GM20431 (cell line): ENCODE measurements around the gene HBE1.

Source experiments
- in situ Hi-C: fragments of 300-500 bp; cut with MseI, MboI; formaldehyde crosslinking; loops from one replicate; pipeline ENCODE4 v1.15.0; 2020; ENCODE audit warnings: low sequenced_read_pairs; ENCODE audit not compliant: unreplicated experiment

The HBE1 gene

DNA sequence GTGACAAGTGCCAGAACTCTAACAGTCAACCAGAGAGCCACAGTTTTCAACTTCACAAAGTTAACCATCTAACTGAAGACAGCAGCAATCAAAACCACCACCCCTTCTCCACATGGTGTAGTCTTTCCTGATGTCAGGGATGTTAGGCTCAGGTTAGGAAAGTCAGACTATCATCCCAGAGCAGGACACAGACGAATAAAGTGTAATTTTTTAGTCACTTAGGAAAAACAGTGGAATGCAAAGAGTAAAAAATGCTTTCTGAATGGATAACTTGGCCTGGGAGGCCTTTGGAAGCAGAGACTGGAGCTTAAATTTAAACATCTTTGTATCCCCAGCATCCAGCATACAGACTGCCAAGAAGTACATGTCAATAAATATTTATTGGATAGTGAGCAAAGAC is 16.6 kb upstream of the HBE1 start:
- in situ Hi-C loops, result no loop called here

DNA sequence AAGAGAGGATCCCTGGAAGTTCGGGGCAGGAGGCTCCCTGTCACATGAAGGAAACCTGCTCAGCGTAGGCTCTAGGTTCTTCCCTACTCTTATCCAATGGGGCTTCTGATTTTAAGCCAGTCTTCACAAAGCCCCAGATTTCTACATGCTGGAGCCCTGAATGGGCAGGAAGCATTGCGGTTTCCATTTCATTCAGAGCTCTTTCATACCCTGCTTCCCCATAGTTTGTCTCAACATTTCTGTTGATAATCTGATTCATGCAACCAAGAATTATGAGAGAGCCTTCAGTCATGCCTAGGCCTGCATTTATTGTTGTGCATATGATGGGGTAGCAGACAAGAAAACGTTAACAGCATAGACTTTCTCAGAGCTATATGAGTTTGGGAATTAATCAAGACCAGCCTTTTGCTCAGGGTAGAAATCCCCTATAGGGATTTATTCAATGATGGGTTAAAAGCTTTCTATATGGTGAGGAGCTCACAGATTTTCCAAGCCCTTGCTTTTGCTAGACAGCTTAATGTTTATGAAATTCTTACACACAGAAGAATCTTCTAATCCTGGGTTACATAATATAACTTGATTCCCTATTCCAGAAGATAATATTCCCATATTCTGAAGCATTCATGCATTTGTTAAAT is 16.1 kb upstream of the HBE1 start:
- in situ Hi-C loops, result no loop called here

DNA sequence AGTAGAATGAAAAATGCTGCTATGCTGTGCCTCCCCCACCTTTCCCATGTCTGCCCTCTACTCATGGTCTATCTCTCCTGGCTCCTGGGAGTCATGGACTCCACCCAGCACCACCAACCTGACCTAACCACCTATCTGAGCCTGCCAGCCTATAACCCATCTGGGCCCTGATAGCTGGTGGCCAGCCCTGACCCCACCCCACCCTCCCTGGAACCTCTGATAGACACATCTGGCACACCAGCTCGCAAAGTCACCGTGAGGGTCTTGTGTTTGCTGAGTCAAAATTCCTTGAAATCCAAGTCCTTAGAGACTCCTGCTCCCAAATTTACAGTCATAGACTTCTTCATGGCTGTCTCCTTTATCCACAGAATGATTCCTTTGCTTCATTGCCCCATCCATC is 14.9 kb upstream of the HBE1 start:
- in situ Hi-C loops, result no loop called here

DNA sequence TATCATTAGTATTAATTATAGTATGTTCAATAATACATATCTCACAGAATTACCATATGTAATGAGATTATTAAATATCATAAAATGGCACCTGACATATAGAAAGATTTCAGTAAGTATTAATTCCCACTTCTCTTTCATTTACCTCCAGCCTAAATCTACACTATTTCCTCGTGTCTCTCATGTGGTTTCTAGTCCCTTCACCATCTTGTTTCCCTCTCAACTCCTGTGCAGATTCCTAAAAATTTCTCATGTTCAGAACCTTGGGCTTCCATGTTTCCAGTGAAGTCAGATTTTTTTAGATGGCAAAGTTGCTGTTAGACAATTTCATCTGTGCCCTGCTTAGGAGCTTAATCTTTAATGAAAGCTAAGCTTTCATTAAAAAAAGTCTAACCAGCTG is 14.1 kb upstream of the HBE1 start:
- in situ Hi-C loops, result no loop called here

DNA sequence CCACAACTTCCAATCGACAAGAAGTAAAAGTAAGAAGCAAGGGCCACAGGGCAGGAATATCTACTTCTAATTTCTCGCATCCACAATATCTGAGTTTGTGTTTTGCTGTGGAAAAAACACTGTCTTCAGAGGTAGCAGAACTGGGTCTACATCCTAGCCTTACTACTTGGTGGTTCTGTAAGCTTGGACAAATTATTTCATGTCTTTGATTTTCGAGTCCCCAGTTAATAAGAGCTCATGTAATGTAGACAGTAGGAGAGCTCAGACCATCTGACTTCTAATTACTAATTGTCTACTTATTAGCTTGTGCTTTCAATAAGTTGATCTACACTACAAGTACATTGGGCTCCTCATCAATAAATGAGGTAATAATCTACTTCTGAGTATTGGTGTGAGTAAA is 13.3 kb upstream of the HBE1 start:
- in situ Hi-C loops, result no loop called here

DNA sequence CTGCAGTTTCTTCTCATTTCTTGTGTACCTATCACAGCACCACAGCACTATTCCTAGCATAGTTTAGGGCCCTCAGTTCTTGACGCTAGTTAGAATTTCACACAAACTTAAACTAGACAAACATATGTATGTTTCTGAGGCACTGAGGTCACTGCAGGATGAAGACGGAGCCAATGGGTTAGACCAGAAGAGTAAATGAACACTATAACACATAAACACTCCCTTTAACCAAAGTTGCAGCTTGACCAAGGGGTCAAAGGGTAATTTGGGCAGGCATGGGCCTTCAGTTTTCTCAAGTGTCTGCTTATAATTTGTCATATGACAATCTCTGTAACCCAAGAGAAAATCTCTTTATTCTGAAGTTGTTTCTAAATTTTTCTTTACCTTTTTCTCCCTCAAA is 12.9 kb upstream of the HBE1 start:
- in situ Hi-C loops, result no loop called here

DNA sequence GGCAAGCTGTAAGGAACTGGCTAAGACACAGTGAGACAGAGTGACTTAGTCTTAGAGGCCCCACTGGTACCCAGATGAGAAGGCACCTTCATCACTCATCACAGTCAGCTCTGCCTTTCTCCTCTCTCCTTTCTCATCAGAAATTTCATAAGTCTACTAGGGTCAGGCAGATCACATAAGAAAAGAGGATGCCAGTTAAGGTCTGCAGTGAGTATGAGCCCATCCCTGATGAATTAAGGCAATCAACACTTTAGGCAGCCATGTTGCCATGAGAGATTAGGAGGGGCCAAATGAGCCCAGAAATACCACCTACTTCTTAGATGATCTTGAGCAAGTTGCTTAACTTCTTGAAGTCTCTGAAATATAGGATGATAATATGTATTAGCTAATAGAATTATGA is 11.9 kb upstream of the HBE1 start:
- in situ Hi-C loops, result no loop called here

DNA sequence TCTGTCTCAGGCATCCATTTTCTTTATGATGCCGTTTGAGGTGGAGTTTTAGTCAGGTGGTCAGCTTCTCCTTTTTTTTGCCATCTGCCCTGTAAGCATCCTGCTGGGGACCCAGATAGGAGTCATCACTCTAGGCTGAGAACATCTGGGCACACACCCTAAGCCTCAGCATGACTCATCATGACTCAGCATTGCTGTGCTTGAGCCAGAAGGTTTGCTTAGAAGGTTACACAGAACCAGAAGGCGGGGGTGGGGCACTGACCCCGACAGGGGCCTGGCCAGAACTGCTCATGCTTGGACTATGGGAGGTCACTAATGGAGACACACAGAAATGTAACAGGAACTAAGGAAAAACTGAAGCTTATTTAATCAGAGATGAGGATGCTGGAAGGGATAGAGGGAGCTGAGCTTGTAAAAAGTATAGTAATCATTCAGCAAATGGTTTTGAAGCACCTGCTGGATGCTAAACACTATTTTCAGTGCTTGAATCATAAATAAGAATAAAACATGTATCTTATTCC is 10.9 kb upstream of the HBE1 start:
- in situ Hi-C loops, result no loop called here

DNA sequence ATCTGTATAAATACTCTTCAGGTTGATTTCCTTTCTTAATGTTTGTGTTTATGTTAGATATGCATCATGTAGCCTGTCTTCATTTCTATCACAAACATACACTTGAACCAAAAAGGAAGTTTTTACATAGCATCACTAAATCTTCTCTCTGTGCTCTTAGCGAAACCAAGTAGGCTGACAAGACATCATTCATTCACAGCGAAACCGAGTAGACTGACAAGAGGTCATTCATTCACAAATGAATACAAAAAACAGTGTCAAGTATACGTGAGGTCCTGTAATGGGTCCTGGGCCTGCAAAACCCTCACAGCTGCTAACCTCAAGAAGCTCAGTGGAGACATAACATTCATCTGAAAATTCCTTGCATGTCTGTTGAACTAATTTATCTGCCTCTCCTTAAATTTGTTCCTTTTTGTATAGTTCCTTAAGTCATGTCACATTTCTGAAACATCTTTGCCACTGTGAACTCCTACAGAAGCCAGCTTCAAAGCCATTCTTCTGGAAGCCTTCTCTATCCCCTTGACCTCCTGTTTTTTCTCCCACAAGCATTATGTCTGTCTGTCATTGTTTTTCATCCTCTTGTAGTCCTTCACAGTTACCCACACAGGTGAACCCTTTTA is 9.8 kb upstream of the HBE1 start:
- in situ Hi-C loops, result no loop called here

DNA sequence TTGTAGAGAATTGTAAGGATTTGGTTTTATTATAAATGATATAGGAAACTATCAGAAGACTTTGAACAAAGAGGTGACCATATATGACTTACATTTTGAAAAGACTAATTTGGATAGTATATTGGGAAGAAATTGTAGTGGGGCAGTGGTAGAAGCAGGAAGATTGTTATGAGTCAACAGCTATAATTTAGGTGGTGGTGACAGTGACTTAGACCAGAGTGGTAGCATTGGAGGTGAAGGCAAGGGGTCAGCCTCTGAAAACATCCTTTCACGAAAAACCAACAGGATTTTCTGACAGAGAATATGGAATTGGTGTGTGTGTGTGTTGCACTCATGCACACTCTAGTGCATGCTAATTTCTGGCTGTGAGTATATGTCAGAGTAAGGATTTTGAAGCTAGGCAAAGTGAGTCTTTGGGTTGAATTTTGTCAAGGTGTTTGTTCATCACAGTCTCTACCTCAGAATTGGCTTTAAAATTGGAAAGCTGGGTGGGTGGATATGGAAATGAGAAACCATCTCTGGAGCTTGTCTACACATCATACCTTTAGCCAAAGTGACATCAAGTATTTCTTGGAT is 8.2 kb upstream of the HBE1 start:
- in situ Hi-C loops, result no loop called here

DNA sequence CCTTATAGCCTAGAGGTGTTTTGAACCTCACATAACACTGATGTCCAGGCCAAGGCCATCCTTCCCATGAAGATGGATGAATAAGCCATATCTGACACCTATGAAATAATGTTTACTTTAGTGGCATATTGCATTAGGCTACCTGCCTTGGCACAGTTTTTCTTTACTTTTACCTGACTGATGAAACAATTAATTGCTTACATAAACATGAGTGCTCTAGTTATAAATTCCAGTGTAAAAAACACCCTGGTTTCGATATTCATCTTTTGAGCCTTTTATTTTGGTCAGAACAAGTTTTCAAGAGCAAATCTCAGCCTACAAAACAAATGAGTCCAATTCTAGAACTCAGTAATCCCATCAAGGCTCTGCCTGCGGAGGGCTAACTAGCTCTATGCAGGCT is 7.0 kb upstream of the HBE1 start:
- in situ Hi-C loops, result no loop called here

DNA sequence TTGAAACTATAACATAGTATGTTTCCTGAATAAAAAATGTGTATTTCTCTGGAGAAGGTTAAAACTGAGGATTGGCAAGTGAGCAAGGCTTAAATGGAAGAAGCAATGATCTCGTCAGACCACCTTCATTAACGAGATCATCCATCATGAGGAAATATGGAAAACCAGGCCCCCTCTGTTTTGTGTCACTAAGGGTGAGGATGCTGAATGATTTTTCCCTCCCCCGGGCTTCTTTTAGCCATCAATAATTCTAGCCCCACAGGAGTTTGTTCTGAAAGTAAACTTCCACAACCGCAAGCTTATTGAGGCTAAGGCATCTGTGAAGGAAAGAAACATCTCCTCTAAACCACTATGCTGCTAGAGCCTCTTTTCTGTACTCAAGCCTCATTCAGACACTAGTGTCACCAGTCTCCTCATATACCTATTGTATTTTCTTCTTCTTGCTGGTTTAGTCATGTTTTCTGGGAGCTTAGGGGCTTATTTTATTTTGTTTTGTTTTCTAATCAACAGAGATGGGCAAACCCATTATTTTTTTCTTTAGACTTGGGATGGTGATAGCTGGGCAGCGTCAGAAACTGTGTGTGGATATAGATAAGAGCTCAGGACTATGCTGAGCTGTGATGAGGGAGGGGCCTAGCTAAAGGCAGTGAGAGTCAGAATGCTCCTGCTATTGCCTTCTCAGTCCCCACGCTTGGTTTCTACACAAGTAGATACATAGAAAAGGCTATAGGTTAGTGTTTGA is 5.8 kb upstream of the HBE1 start:
- in situ Hi-C loops, result no loop called here

DNA sequence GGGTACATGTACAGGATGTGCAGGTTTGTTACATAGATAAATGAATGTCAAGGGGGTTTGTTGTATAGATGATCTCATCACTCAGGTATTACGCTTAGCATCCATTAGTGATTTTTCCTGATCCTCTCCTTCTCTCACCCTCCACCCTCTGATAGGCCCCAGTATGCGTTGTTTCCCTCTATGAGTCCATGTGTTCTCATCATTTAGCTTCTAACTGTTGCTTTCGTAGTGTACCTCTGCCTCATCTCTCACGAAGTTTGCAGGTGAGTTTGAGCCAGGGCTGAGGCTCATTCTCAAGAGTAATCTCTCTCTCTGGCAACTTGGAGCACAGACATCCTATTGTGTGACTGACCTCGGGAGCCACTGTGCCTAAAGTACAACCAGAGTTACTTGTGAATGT is 4.7 kb upstream of the HBE1 start:
- in situ Hi-C loops, result no loop called here

DNA sequence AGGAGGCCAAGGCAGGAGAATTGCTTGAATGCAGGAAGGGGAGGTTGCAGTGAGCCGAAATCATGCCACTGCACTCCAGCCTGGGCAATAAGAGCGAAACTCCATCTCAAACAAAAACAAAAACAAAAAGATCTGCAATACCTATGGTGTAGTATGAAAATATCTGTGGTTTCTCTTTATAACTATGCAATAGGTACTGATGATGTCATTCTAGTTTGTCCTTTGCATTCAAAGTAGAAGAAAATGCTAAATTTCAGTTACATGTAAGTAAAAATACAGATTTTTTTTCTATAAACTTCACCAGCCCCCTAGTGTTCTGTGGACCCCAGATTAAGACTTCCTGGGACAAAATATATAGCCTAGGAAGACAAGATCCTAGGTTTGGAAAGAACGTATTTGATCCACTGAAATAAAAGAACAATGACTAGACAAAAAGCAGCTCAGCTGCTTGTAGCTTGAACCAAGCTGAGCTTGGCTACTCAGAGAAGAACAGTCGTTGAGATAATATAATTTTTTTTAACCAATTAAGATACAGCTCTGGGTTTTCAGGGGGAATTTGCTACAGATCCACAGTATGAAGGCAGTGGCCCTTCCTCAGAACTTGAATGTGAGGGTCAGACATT is 2.8 kb upstream of the HBE1 start:
- in situ Hi-C loops, result no loop called here

DNA sequence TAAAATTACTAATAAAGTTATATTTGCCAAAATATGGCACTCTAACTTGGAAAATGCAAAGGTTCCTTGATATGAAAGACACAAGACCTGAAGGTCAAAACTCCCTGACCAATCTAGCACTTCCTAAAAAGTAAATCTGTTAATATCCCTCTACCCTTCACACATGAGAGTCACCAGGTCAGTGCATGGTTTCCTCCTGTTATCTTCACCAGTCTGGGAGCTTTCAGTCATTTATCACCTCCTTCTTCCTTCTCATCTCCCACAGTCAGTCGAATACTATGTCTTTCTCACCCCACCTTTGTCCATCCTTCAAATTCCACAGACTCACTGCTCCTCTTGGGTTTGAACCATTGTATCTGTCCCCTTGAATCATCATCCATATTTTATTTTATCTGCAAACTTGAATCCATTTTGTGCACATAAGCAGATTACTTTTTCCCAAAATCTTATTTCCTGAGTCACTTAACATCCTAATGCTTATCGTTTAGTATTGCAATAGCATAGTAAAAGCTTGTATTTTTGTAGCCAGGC is 2.6 kb downstream of the HBE1 start:
- in situ Hi-C loops, result no loop called here

DNA sequence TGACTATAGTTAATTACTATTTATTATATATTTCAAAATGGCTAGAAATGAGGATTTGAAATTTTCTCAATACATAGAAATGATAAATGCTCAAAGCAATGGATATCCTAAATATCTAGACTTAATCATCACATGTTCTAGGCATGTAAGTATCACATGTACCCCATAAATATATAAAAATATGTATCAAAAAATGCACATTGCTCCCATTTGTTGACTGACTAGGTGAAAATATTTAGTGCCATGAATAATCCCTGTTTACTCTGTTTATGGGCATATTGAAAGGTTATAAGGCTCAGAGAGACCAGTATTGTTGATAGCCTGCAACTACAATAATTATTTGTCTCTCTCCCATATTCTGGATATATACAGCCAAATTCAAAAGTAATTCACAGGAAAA is 3.1 kb downstream of the HBE1 start:
- in situ Hi-C loops, result no loop called here

DNA sequence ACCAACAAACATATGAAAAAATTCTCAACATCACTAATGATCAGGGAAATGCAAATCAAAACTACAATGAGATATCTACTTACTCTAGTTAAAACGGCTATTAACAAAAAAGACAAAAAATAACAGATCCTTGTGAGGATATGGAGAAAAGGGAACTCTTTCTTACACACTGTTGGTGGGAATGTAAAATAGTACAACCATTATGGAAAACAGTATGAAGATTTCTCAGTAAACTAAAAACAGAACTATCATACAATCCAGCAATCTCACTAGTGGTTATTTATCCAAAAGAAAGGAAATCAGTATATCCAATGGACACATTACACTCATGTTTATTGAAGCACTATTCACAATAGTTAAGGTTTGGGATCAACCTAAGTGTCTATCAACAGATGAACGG is 3.9 kb downstream of the HBE1 start:
- in situ Hi-C loops, result no loop called here

DNA sequence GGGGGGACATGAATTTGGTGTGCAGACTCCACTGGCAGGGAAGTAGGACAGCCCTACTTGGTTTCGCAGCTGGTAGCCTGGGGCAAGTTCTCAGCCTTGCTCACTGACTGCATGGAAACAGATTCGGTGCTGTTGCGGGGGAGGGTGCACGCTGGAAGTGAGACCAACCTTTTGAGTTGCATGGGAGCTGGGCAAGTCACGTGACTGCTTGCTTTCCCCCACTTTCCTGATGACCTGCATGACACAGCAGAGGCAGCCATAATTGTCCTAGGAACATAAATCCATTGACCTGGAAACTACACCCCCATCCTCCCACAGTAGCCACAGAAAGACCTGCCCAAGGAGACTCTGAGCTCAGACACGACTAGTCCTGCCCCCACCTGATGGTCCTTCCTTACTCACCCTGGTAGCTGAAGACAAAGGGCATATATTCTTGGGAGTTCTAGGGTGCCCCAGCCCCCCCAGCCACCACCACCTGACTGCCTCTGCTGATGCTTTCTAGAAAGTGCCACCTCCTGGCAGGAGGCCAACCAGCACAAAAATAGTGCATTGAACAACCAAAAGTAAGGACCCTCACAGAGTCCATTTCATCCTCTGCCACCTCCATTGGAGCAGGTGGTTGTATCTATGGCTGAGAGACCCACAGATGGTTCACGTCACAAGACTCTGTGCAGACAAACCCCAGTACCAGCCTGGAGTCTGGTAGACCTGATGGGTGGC is 11.0 kb downstream of the HBE1 start:
- in situ Hi-C loops, result no loop called here

DNA sequence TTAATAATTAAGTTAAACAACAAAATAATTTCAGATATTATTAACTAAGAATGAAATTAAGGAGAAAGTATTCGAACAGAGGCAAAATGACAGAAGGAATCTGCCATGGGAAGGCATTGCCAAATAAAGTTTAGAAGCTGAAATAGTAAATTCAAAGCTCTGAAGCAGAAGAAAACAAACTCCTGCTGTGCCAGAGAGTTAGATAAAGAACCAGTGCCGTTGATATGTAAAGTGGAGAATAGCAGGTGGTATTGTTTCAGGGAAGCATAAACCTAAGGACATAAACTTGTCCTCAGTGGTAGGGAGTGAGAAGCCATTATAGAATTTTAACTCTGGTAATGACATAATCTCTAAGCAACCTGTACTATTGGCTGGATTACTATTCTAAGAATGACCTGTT is 12.4 kb downstream of the HBE1 start:
- in situ Hi-C loops, result no loop called here
